Testis (tissue), 3 donors: ENCODE measurements around the gene FRMD3. TPM values are rescaled to one million over a fixed set of nuclear protein-coding genes. Genes with fewer than 3 reads are reported as not detected.

ENCODE experiments used
- DNase-seq: peaks from one replicate; pipeline ENCODE4 v3.0.0-alpha.2; 2019
- H3K27ac ChIP-seq, 2 donors: fragments of 200-600 bp; sonication (generic); one replicate each; pipeline ENCODE4 v1.5.1; 2019
- H3K27me3 ChIP-seq: fragments of 200-600 bp; sonication (generic); one replicate; pipeline ENCODE4 v1.5.1; 2019
- H3K36me3 ChIP-seq: fragments of 200-600 bp; sonication (generic); one replicate; pipeline ENCODE4 v1.5.1; 2017; ENCODE audit warnings: low read depth; ENCODE audit errors: missing control alignments
- H3K4me1 ChIP-seq: fragments of 200-600 bp; sonication (generic); one replicate; pipeline ENCODE4 v1.5.1; 2019
- H3K4me3 ChIP-seq, 2 donors: fragments of 200-600 bp; sonication (generic); one replicate each; pipeline ENCODE4 v1.5.1; 2017 to 2019
- H3K9me3 ChIP-seq: fragments of 200-600 bp; sonication (generic); one replicate; pipeline ENCODE4 v1.5.1; 2017
- CTCF ChIP-seq, 3 experiments: fragments of 450-650 bp in 2 of 3; fragments of 200-600 bp in 1 of 3; sonication (generic) in 1 of 3; IDR thresholded peaks; one replicate each; pipeline ENCODE4 v1.5.1; 2016 to 2019; ENCODE audit warnings: antibody characterized with exemption in 3 of 3, mild to moderate bottlenecking in 2 of 3, moderate library complexity in 1 of 3
- POLR2A ChIP-seq: fragments of 450-650 bp; IDR thresholded peaks from one replicate; pipeline ENCODE4 v1.6.1; 2017; ENCODE audit warnings: antibody characterized with exemption, mild to moderate bottlenecking, moderate library complexity
- WGBS, 2 donors: methylation state at CpG; one replicate each; pipeline ENCODE4 v1.1.5; 2018; 5-methylcytosine and 5-hydroxymethylcytosine counted together
- intact Hi-C: fragments of 100-400 bp; cut with DNase I; formaldehyde crosslinking; loops from one replicate; pipeline ENCODE4 v1.15.1; 2023; ENCODE audit warnings: low total_unique reads
- polyA plus RNA-seq: library from polyadenylated mRNA; stranded (reverse); fragments of 350-450 nt; fragmentation: Illumina TruSeq; extraction: RNeasy Lipid Tissue Mini Kit (QIAGEN cat#74804); gene quantifications from one replicate; pipeline ENCODE4 v1.2.3, GENCODE V29; 2014; ENCODE audit warnings: low read depth, low replicate concordance; ENCODE audit not compliant: insufficient read depth
- total RNA-seq, 2 donors: library from RNA; depleted of rRNA; stranded (reverse); fragments of >200 nt; gene quantifications; one replicate each; pipeline ENCODE4 v1.2.3, GENCODE V29; 2016

Gene FRMD3
- total and polyA plus RNA-seq, 3 donors from 2014 or later: 5.5 to 16.2 (median 12.5) TPM

DNA sequence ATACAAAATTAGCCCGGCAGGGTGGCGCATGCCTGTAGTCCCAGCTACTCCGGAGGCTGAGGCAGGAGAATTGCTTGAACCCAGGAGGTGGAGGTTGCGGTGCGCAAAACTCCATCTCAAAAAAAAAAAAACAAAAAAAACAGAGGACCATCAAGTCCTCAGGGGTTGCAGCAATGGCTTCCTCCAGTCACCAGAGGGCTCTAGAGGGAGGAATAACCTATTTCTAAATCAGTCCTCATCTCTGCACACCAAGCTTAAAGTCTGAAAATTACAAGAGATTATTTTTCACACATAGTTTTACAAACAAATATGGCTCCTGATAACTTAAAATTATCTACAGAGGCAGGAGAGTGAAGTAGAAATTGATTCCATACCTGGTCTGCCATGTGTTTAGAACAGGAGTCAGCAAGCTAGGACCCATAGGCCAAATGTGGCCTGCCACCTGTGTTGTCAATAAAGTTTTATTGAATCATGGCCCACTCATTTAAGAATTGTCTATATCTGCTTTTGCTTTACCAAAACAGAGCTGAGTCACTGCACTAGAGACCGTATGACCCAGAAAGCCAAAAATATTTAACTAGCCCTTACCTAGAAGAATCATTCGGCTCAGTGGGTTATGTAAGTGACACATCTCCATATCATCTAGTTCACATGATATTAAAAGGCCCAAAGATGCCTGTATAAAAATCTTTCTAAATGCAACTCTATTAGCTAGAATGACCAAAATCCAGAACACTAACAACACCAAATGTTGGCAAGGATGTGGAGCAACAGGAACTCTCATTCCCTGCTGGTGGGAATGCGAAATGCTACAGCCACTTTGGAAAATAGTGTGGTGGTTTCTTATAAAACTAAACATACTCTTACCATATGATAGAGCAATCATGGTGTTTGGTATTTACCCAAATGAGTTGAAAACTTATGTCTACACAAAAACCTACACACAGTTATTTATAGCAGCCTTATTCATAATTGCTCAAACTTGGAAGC lies 207.7 kb downstream of the FRMD3 start:
- Histone ChIP-seq H3K27ac (no peak overlapping the region), H3K27me3 (no peaks in the 10 kb centered on the region), H3K36me3 (no peaks in the 10 kb centered on the region), H3K4me1 (no peaks in the 10 kb centered on the region), H3K4me3 (no peak overlapping the region), H3K9me3 (no peaks in the 10 kb centered on the region)
- intact Hi-C loops: loop anchor here (10.0 kb wide), 1 partner anchor 204 kb away; the partner anchor contains the start of gene FRMD3
- no peak for DNase-seq
- TF ChIP-seq POLR2A: no peak
- TF ChIP-seq CTCF (IDR thresholded peaks at IDR 0.05): peak in 1 of 3 experiments; percentile 8
- WGBS, 2 donors: 96 to 98% methylated on average over 8 of the region's 8 CpGs

- no peaks in the 10 kb centered on the region for H3K4me1 ChIP-seq
- no peak for DNase-seq
Observed at GRCh38 chr9:83327750-83328622, 210.2 kb downstream of the FRMD3 start.

DNA sequence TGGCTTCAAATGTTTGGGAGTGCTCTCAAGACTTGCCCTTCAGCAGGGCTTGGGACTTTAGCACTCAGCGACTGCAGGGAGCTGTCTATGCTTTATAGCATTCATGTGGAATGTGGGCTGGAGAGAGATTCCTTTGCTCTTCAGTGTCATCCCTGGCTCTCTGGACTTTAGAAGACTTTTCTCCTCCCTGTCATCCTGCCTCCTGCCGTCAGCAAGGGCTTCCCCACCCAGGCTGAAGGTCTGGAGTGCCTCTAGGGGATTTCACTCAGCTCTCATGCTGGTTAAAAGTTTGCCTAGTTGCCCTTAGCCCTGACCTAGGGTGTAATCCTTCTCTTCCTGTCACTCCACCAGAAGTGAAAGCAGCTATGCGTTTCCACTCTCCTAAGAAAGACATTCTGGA lies 210.9 kb downstream of the FRMD3 start:
- intact Hi-C loops: no loop called here
- 63 to 74% methylated on average over 3 of the region's 3 CpGs for WGBS, 2 donors
- Histone ChIP-seq H3K4me3 (no peak overlapping the region), H3K4me1 (no peaks in the 10 kb centered on the region), H3K27me3 (no peaks in the 10 kb centered on the region), H3K27ac (no peak overlapping the region), H3K36me3 (no peaks in the 10 kb centered on the region), H3K9me3 (no peaks in the 10 kb centered on the region)
- no peak for DNase-seq
- TF ChIP-seq CTCF (IDR thresholded peaks at IDR 0.05) (no peak), POLR2A (no peak)

More at GRCh38 chr9:83327750-83328622, 210.2 kb downstream of the FRMD3 start:
- no peaks in the 10 kb centered on the region for H3K9me3 ChIP-seq
- no peaks in the 10 kb centered on the region for H3K36me3 ChIP-seq
- intact Hi-C loops: no loop called here
- TF ChIP-seq POLR2A (no peak), CTCF (IDR thresholded peaks at IDR 0.05) (no peak)
- H3K27ac ChIP-seq: no peak overlapping the region
- 73 to 78% methylated on average over 6 of the region's 6 CpGs for WGBS, 2 donors
- H3K27me3 ChIP-seq: no peaks in the 10 kb centered on the region
- no peak overlapping the region for H3K4me3 ChIP-seq

GRCh38 chr9:83323148-83323547 lies 215.1 kb downstream of the FRMD3 start:
- intact Hi-C loops: no loop called here

More at GRCh38 chr9:83323148-83323547, 215.1 kb downstream of the FRMD3 start:
- no peaks in the 10 kb centered on the region for H3K4me1 ChIP-seq
- 95 to 97% methylated on average over 3 of the region's 3 CpGs for WGBS, 2 donors
- H3K9me3 ChIP-seq: no peaks in the 10 kb centered on the region
- no peak overlapping the region for H3K4me3 ChIP-seq
- H3K27ac ChIP-seq: no peak overlapping the region
- TF ChIP-seq POLR2A: no peak
- TF ChIP-seq CTCF (IDR thresholded peaks at IDR 0.05): no peak
- no peaks in the 10 kb centered on the region for H3K36me3 ChIP-seq
- DNase-seq: no peak
- H3K27me3 ChIP-seq: no peaks in the 10 kb centered on the region
